Neuronal stem cell (in vitro differentiated cells): ENCODE measurements around the gene USHBP1.
A peak's percentile ranks its signal among the peaks of the same experiment; 100 is the strongest.

ENCODE experiments used
- DNase-seq: peaks from one replicate; pipeline ENCODE4 v3.0.0-alpha.2; 2013; ENCODE audit warnings: low spot score
- H2AFZ ChIP-seq: one replicate; pipeline ENCODE4 v1.6.1; 2013; ENCODE audit warnings: mild to moderate bottlenecking, low read length, inconsistent platforms
- H2AK5ac ChIP-seq: 2 replicates; pipeline ENCODE4 v1.6.1; 2013; ENCODE audit warnings: low read depth, mild to moderate bottlenecking, inconsistent platforms, low read length, moderate library complexity, mixed read lengths
- H2BK120ac ChIP-seq: 2 replicates; pipeline ENCODE4 v1.6.1; 2013; ENCODE audit warnings: low read depth, mild to moderate bottlenecking, inconsistent platforms, low read length, moderate library complexity, mixed read lengths
- H2BK12ac ChIP-seq: one replicate; pipeline ENCODE4 v1.6.1; 2013; ENCODE audit warnings: low read length, inconsistent platforms
- H2BK15ac ChIP-seq: 2 replicates; pipeline ENCODE4 v1.6.1; 2013; ENCODE audit warnings: mild to moderate bottlenecking, low read length, inconsistent platforms, mixed read lengths
- H2BK5ac ChIP-seq: one replicate; pipeline ENCODE4 v1.6.1; 2013; ENCODE audit warnings: inconsistent platforms, mild to moderate bottlenecking, low read length, moderate library complexity
- H3K14ac ChIP-seq: one replicate; pipeline ENCODE4 v1.6.1; 2013; ENCODE audit warnings: low read length, inconsistent platforms
- H3K18ac ChIP-seq: 2 replicates; pipeline ENCODE4 v1.6.1; 2013; ENCODE audit warnings: low read length, inconsistent platforms
- H3K23ac ChIP-seq: 2 replicates; pipeline ENCODE4 v1.6.1; 2013; ENCODE audit warnings: low read depth, mild to moderate bottlenecking, mixed read lengths, low read length, inconsistent platforms; ENCODE audit not compliant: poor library complexity
- H3K27ac ChIP-seq: replicated peaks from 3 replicates; pipeline ENCODE4 v1.5.1; 2013; ENCODE audit warnings: low read length, inconsistent platforms
- H3K27me3 ChIP-seq, 3 experiments: 2 replicates each; pipeline ENCODE4 v1.6.1; 2013; ENCODE audit warnings: low read length in 3 of 3, mild to moderate bottlenecking in 2 of 3, inconsistent platforms in 1 of 3, low read depth in 1 of 3, mixed read lengths in 1 of 3, moderate library complexity in 1 of 3; ENCODE audit not compliant: control insufficient read depth in 3 of 3, insufficient read depth in 3 of 3
- H3K36me3 ChIP-seq, 2 donors: replicated peaks in 1 of 2; 2 replicates each; pipeline ENCODE4 v1.6.1; 2013; ENCODE audit warnings: low read length in 2 of 2; ENCODE audit not compliant: control insufficient read depth in 2 of 2, insufficient read depth in 2 of 2
- H3K4ac ChIP-seq: 2 replicates; pipeline ENCODE4 v1.6.1; 2013; ENCODE audit warnings: inconsistent platforms, mild to moderate bottlenecking, low read length, moderate library complexity
- H3K4me1 ChIP-seq, 2 donors: 1 replicate in 1 of 2; 2 replicates in 1 of 2; pipeline ENCODE4 v1.6.1; 2013; ENCODE audit warnings: low read length in 2 of 2, low read depth in 1 of 2; ENCODE audit not compliant: control insufficient read depth in 2 of 2, insufficient read depth in 1 of 2
- H3K4me2 ChIP-seq: one replicate; pipeline ENCODE4 v1.6.1; 2013; ENCODE audit warnings: mild to moderate bottlenecking, low read length, inconsistent platforms; ENCODE audit not compliant: insufficient read depth, poor library complexity, severe bottlenecking
- H3K4me3 ChIP-seq, 2 donors: 2 replicates each; pipeline ENCODE4 v1.5.1; 2013; ENCODE audit warnings: low read length in 2 of 2, mild to moderate bottlenecking in 2 of 2, inconsistent platforms in 1 of 2, moderate library complexity in 1 of 2
- H3K79me1 ChIP-seq: one replicate; pipeline ENCODE4 v1.6.1; 2013; ENCODE audit warnings: low read depth, mild to moderate bottlenecking, inconsistent platforms, low read length, moderate library complexity
- H3K9ac ChIP-seq: one replicate; pipeline ENCODE4 v1.6.1; 2013; ENCODE audit warnings: mild to moderate bottlenecking, low read depth, low read length, inconsistent platforms; ENCODE audit not compliant: poor library complexity
- H3K9me3 ChIP-seq, 2 donors: replicated peaks in 1 of 2; 2 replicates each; pipeline versions ENCODE3 to v1.6.1; 2013; ENCODE audit warnings: low read length in 2 of 2, mild to moderate bottlenecking in 2 of 2, inconsistent platforms in 1 of 2, low read depth in 1 of 2, mixed read lengths in 1 of 2, moderate library complexity in 1 of 2; ENCODE audit not compliant: control insufficient read depth in 2 of 2, insufficient read depth in 1 of 2
- H4K8ac ChIP-seq: one replicate; pipeline ENCODE4 v1.6.1; 2013; ENCODE audit warnings: low read depth, mild to moderate bottlenecking, inconsistent platforms, low read length, moderate library complexity
- H4K91ac ChIP-seq: one replicate; pipeline ENCODE4 v1.6.1; 2013; ENCODE audit warnings: low read length, low read depth, mild to moderate bottlenecking, inconsistent platforms; ENCODE audit not compliant: poor library complexity
- WGBS, 2 donors: extraction: QIAGEN DNeasy Blood & Tissue Kit; methylation state at CpG; one replicate each; pipeline ENCODE4 v1.1.7; 2013; ENCODE audit warnings: missing lambda C conversion rate in 2 of 2, mixed read lengths in 1 of 2; ENCODE audit not compliant: insufficient read length in 2 of 2, insufficient replicate concordance in 1 of 2; ENCODE audit errors: extremely low coverage in 2 of 2; 5-methylcytosine and 5-hydroxymethylcytosine counted together

Gene USHBP1

GRCh38 chr19:17249887-17250548 lies 14.5 kb downstream of the USHBP1 start:
- H3K14ac ChIP-seq = no peak overlapping the region
- no peak overlapping the region for H4K91ac ChIP-seq
- no peak overlapping the region for H3K27ac ChIP-seq
- H3K9ac ChIP-seq = no peak overlapping the region
- H3K4me1 ChIP-seq = peaks cover 19 to 22% of the 10 kb centered on the region in 2 donors
- no peak overlapping the region for H2BK15ac ChIP-seq
- no peak for DNase-seq
- H3K9me3 ChIP-seq = no peaks in the 10 kb centered on the region
- no peak overlapping the region for H2BK12ac ChIP-seq
- no peak overlapping the region for H4K8ac ChIP-seq
- peaks cover 4% of the 10 kb centered on the region for H3K79me1 ChIP-seq
- H2BK5ac ChIP-seq = no peak overlapping the region
- peaks cover 0 to 2% (median 0%) of the 10 kb centered on the region in 3 experiments for H3K27me3 ChIP-seq
- H3K4me3 ChIP-seq = no peak overlapping the region
- no peak overlapping the region for H3K23ac ChIP-seq
- no peaks in the 10 kb centered on the region for H3K36me3 ChIP-seq
- no peak overlapping the region for H3K18ac ChIP-seq
- H3K4ac ChIP-seq = no peak overlapping the region
- H2BK120ac ChIP-seq = no peak overlapping the region
- H2AFZ ChIP-seq = no peak overlapping the region
- no peak overlapping the region for H3K4me2 ChIP-seq
- no CpG with 5 or more reads among the region's 15 CpGs for WGBS, 2 donors
- H2AK5ac ChIP-seq = peak overlapping the region; percentile 4

- peak overlapping the region; percentile 8 for H2BK12ac ChIP-seq
- no peak overlapping the region for H4K8ac ChIP-seq
- H2BK120ac ChIP-seq = peak overlapping the region; percentile 61
- H3K4me1 ChIP-seq = peaks cover 23 to 27% of the 10 kb centered on the region in 2 donors
- H3K27ac ChIP-seq = no peak overlapping the region
- WGBS, 2 donors = no CpG with 5 or more reads among the region's 21 CpGs
- DNase-seq = no peak
- H3K4me2 ChIP-seq = no peak overlapping the region
- H3K36me3 ChIP-seq = no peaks in the 10 kb centered on the region
- no peak overlapping the region for H2BK5ac ChIP-seq
- no peak overlapping the region for H2AK5ac ChIP-seq
- no peak overlapping the region for H3K14ac ChIP-seq
- H3K9me3 ChIP-seq = no peaks in the 10 kb centered on the region
- H3K79me1 ChIP-seq = peaks cover 10% of the 10 kb centered on the region
- peak overlapping the region; percentile 5 for H2AFZ ChIP-seq
- no peak overlapping the region for H3K4ac ChIP-seq
- H3K23ac ChIP-seq = no peak overlapping the region
- H3K4me3 ChIP-seq = no peak overlapping the region
- peak overlapping the region; percentile 3 for H3K18ac ChIP-seq
- H3K9ac ChIP-seq = no peak overlapping the region
- no peak overlapping the region for H4K91ac ChIP-seq
- H3K27me3 ChIP-seq = peaks cover 0 to 2% (median 0%) of the 10 kb centered on the region in 3 experiments
- H2BK15ac ChIP-seq = no peak overlapping the region
Observed at GRCh38 chr19:17248011-17248776, 16.4 kb downstream of the USHBP1 start.

- Histone ChIP-seq H4K8ac (no peak overlapping the region), H3K79me1 (peaks cover 15% of the 10 kb centered on the region), H3K4me1 (peaks cover 28 to 35% of the 10 kb centered on the region in 2 donors), H4K91ac (no peak overlapping the region), H2AK5ac (peak overlapping the region; percentile 60), H3K4me3 (peak overlapping the region in 1 of 2 donors; percentile 45), H3K14ac (no peak overlapping the region), H3K23ac (no peak overlapping the region), H3K4ac (peak overlapping the region; percentile 8), H3K36me3 (no peaks in the 10 kb centered on the region), H2BK15ac (peak overlapping the region; percentile 92), H3K27me3 (peaks cover 0 to 2% (median 0%) of the 10 kb centered on the region in 3 experiments), H2BK12ac (no peak overlapping the region), H3K18ac (peak overlapping the region; percentile 94), H2BK120ac (no peak overlapping the region), H3K9me3 (no peaks in the 10 kb centered on the region), H3K27ac (peak overlapping the region; percentile 88), H3K4me2 (peak overlapping the region; percentile 88), H2BK5ac (peak overlapping the region; percentile 70), H2AFZ (peak overlapping the region; percentile 90), H3K9ac (no peak overlapping the region)
- WGBS, 2 donors = no CpG with 5 or more reads among the region's 21 CpGs
- DNase-seq = no peak
Observed at GRCh38 chr19:17246681-17247425, 17.7 kb downstream of the USHBP1 start.
